Measurements from ENCODE around the gene ARHGAP19. TPM values are rescaled to one million over a fixed set of nuclear protein-coding genes. Genes with fewer than 3 reads are reported as not detected.

ARHGAP19 gene
- total and polyA plus RNA-seq, 2 of the 8 experiments (the other 6 are each of a cell fraction or from before 2014, with no cell fraction given), result 13.3 to 32.1 TPM

- Histone ChIP-seq H3K79me2 (ENCODE audit: control insufficient read depth in 1 of 2, insufficient read depth in 2 of 2, low read length in 2 of 2) (no peaks in the 10 kb centered on the region), H3K56ac (replicated peaks; ENCODE audit: insufficient read length, low read depth, low read length) (no peak overlapping the region), H2BK120ac (replicated peaks; ENCODE audit: low read depth, low read length) (no peak overlapping the region), H3K23ac (ENCODE audit: insufficient read length) (no peak overlapping the region), H3K14ac (ENCODE audit: insufficient read length) (no peak overlapping the region), H3K9ac (replicated peaks in 1 of 4; ENCODE audit: extremely low read depth in 1 of 4, low read depth in 3 of 4, low read length in 3 of 4) (peak overlapping the region in 2 of 4 experiments; percentile 38 to 40; a peak in 2 of 7 replicates), H3K27me3 (replicated peaks in 1 of 4; ENCODE audit: control insufficient read depth in 3 of 4, extremely low read depth in 1 of 4, insufficient read depth in 3 of 4, low read length in 3 of 4) (peaks cover 6 to 23% (median 20%) of the 10 kb centered on the region in 4 experiments), H4K91ac (replicated peaks; ENCODE audit: insufficient read length, low read length) (no peak overlapping the region), H3K23me2 (ENCODE audit: low read depth, low read length) (peaks cover 19% of the 10 kb centered on the region), H3K36me3 (ENCODE audit: control insufficient read depth in 2 of 4, insufficient read depth in 4 of 4, low read length in 3 of 4) (no peaks in the 10 kb centered on the region), H2BK15ac (ENCODE audit: low read length) (no peak overlapping the region), H4K8ac (ENCODE audit: extremely low read depth, insufficient read depth, low read length) (peak overlapping the region; percentile 95), H3K4me1 (replicated peaks in 1 of 4; ENCODE audit: control insufficient read depth in 3 of 4, insufficient read depth in 4 of 4, low read length in 3 of 4) (peaks cover 0 to 15% (median 12%) of the 10 kb centered on the region in 4 experiments; a peak in 6 of 7 replicates), H2BK5ac (ENCODE audit: low read depth, low read length) (no peak overlapping the region), H4K20me1 (replicated peaks in 1 of 2; ENCODE audit: control insufficient read depth in 1 of 2, insufficient read depth in 2 of 2, low read length in 2 of 2) (no peaks in the 10 kb centered on the region), H3K4ac (replicated peaks; ENCODE audit: insufficient read length, low read depth, low read length) (no peak overlapping the region), H3K27ac (ENCODE audit: low read depth, low read length) (no peak overlapping the region), H3K9me3 (ENCODE audit: insufficient read depth in 2 of 2, low read depth in 1 of 2, low read length in 1 of 2) (no peaks in the 10 kb centered on the region), H2BK12ac (ENCODE audit: low read depth, low read length) (peak overlapping the region; percentile 88; the same call in 1 of the 2 replicates), H4K5ac (ENCODE audit: insufficient read length, low read depth, low read length) (no peak overlapping the region), H2AK5ac (ENCODE audit: low read depth, low read length) (no peak overlapping the region), H3K18ac (ENCODE audit: extremely low read depth, low read length) (no peak overlapping the region), H2AFZ (ENCODE audit: low read length) (no peak overlapping the region), H2BK20ac (ENCODE audit: low read length) (no peak overlapping the region), H3K4me2 (ENCODE audit: insufficient read depth in 1 of 2, low read depth in 2 of 2, low read length in 2 of 2) (peak overlapping the region; percentile 87 to 97), H3K79me1 (ENCODE audit: low read depth, low read length) (no peaks in the 10 kb centered on the region), H3K4me3 (ENCODE audit: extremely low read depth in 1 of 4, insufficient read depth in 2 of 4, low read depth in 3 of 4, low read length in 4 of 4) (peak overlapping the region; percentile 45 to 79 (median 62))
- ChIA-PET CTCF (ENCODE audit: partially characterized antibody) (interaction anchor here (0.6 to 1.5 kb wide), 8 partner anchors 9 to 88 kb away, joined by 3 to 6 read pairs (median 4); no protein-coding TSS in a partner anchor), POLR2A (ENCODE audit: partially characterized antibody) (interaction anchor here (0.6 to 5.5 kb wide), 3 partner anchors 12 to 31 kb away, joined by 3 to 75 read pairs (median 3); partner anchors contain the start of gene FRAT2)
- no peak for FAIRE-seq
- WGBS, 2 experiments (ENCODE audit: extremely low coverage in 1 of 2, insufficient coverage in 1 of 2, insufficient read length in 1 of 2, insufficient replicate concordance in 2 of 2, low coverage in 1 of 2, low lambda C conversion rate in 2 of 2, missing lambda C conversion rate in 1 of 2), result 24% methylated on average over 31 of the region's 38 CpGs; no CpG with 5 or more reads in 1 of the 2 experiments
- DNase-seq (ENCODE audit: low read depth in 1 of 2, low spot score in 2 of 2), result peak in 1 of 2 experiments; percentile 67
- TF ChIP-seq HDAC6 (IDR thresholded peaks at IDR 0.05; ENCODE audit: low read depth, low read length) (no peak), TCF12 (IDR thresholded peaks at IDR 0.05; ENCODE audit: low read depth, low read length) (0 out of 2 replicates have a peak, but pooled peaks have one; percentile 49), GTF2F1 (IDR thresholded peaks at IDR 0.05; ENCODE audit: borderline replicate concordance, low read depth, low read length) (no peak), MAX (IDR thresholded peaks at IDR 0.05) (no peak), POU5F1 (IDR thresholded peaks at IDR 0.05; ENCODE audit: low read depth, low read length) (no peak), POLR2A (IDR thresholded peaks at IDR 0.05; ENCODE audit: control extremely low read depth in 1 of 2, low read depth in 2 of 2, low read length in 2 of 2) (no peak), POLR2AphosphoS5 (IDR thresholded peaks at IDR 0.05; ENCODE audit: low read depth, low read length) (no peak), YY1 (IDR thresholded peaks at IDR 0.05; ENCODE audit: low read depth, low read length) (peak; percentile 70; the same call in 1 of the 2 replicates), SIN3A (conservative IDR thresholded peaks at IDR 0.05 in 1 of 2, IDR thresholded peaks at IDR 0.05 in 1 of 2; ENCODE audit: low read depth in 1 of 2, low read length in 2 of 2) (peak in 1 of 2 experiments; percentile 56; a peak in 2 of 4 replicates), CBX8 (IDR thresholded peaks at IDR 0.05; ENCODE audit: borderline replicate concordance, low read depth, low read length) (no peak), TAF1 (IDR thresholded peaks at IDR 0.05; ENCODE audit: low read depth, low read length) (0 out of 2 replicates have a peak, but pooled peaks have one; percentile 21), RBBP5 (IDR thresholded peaks at IDR 0.05; ENCODE audit: borderline replicate concordance, low read depth, low read length) (peak; percentile 38; the same call in 1 of the 2 replicates)
Observed at GRCh38 chr10:97321032-97321803, 28.8 kb upstream of the ARHGAP19 start.
